GM12878 (cell line): ENCODE measurements around the gene TRPM1. TPM values are rescaled to one million over a fixed set of nuclear protein-coding genes. Genes with fewer than 3 reads are reported as not detected.

Experiments
- ATAC-seq: fragments of 200-7000 bp; cut with Tn5 transposase; 3 replicates; pipeline ENCODE4 v1.9.1; 2020; ENCODE audit warnings: mild to moderate bottlenecking, moderate library complexity
- BruUV-seq: library from RNA; stranded (reverse); fragments of 400-500 nt; replicated peaks from 2 replicates; lab custom pipeline; 2021; lab: Mats Ljungman, UMichigan
- CTCF ChIA-PET: fragments of 300-600 bp; sonication (Branson Sonifier 250); formaldehyde crosslinking; extraction: SDS; loops from one replicate; lab custom pipeline; 2021; ENCODE audit warnings: inconsistent platforms; lab: Yijun Ruan, JAX
- POLR2A ChIA-PET: fragments of 350-600 bp; formaldehyde crosslinking; extraction: SDS; loops from one replicate; lab custom pipeline; 2021; ENCODE audit warnings: inconsistent platforms; lab: Charles Lee
- RAD21 ChIA-PET: fragments of 300-600 bp; sonication (Branson Sonifier 250); formaldehyde crosslinking; loops from one replicate; lab custom pipeline; 2023; ENCODE audit warnings: antibody characterized with exemption; ENCODE audit not compliant: unreplicated experiment; lab: Charles Lee
- SMC1A ChIA-PET: fragments of 300-600 bp; sonication (Branson Sonifier 250); formaldehyde crosslinking; loops from one replicate; lab custom pipeline; 2023; ENCODE audit not compliant: unreplicated experiment, uncharacterized antibody; lab: Charles Lee
- DNase-seq: peaks from one replicate; pipeline ENCODE4 v3.0.0-alpha.2; 2011; ENCODE audit warnings: low read depth, low spot score
- FAIRE-seq: peaks from 3 replicates; lab custom pipeline; 2011; peaks lifted over from hg19 to GRCh38; lab: Jason Lieb, UNC
- H2AFZ ChIP-seq: 2 replicates; pipeline ENCODE4 v1.6.0; 2011; ENCODE audit warnings: low read depth, low read length, control low read depth; ENCODE audit not compliant: control insufficient read depth
- H3K27ac ChIP-seq: 2 replicates; pipeline ENCODE4 v1.5.1; 2011; ENCODE audit warnings: control low read depth; ENCODE audit not compliant: control insufficient read depth, insufficient read depth
- H3K27me3 ChIP-seq, 2 experiments: replicated peaks in 1 of 2; 2 replicates each; pipeline versions ENCODE4 v1.6.0 to v1.6.1; 2011; ENCODE audit warnings: low read length in 1 of 2; ENCODE audit not compliant: control insufficient read depth in 2 of 2, insufficient read depth in 2 of 2
- H3K36me3 ChIP-seq, 2 experiments: 2 replicates each; pipeline ENCODE4 v1.5.1; 2011; ENCODE audit warnings: low read length in 1 of 2; ENCODE audit not compliant: control insufficient read depth in 2 of 2, insufficient read depth in 2 of 2
- H3K4me1 ChIP-seq: 2 replicates; pipeline ENCODE4 v1.6.1; 2011; ENCODE audit warnings: mild to moderate bottlenecking, low read length, moderate library complexity, mixed read lengths; ENCODE audit not compliant: control insufficient read depth, insufficient read depth
- H3K4me2 ChIP-seq: 2 replicates; pipeline ENCODE4 v1.6.0; 2011; ENCODE audit warnings: control low read depth; ENCODE audit not compliant: control insufficient read depth, insufficient read depth
- H3K4me3 ChIP-seq: fragments of 200-600 bp; sonication (generic); 2 replicates; pipeline ENCODE4 v1.5.1; 2016
- H3K79me2 ChIP-seq: 2 replicates; pipeline ENCODE4 v1.6.0; 2011; ENCODE audit warnings: low read length; ENCODE audit not compliant: control insufficient read depth, insufficient read depth
- H3K9ac ChIP-seq: 2 replicates; pipeline ENCODE4 v1.8.0; 2011; ENCODE audit warnings: low read length, control low read depth, mixed read lengths; ENCODE audit not compliant: control insufficient read depth, insufficient read depth
- H3K9me3 ChIP-seq: replicated peaks from 3 replicates; pipeline ENCODE4 v1.5.1; 2011; ENCODE audit warnings: mild to moderate bottlenecking, low read length; ENCODE audit not compliant: control insufficient read depth, insufficient read depth
- H4K20me1 ChIP-seq: 2 replicates; pipeline ENCODE4 v1.6.0; 2011; ENCODE audit not compliant: control insufficient read depth, insufficient read depth
- CEBPZ ChIP-seq: fragments of 150-350 bp; IDR thresholded peaks from 2 replicates; pipeline ENCODE4 v1.6.1; 2016; ENCODE audit warnings: low read depth, low read length
- GATAD2B ChIP-seq: fragments of 450-650 bp; conservative IDR thresholded peaks from 2 replicates; pipeline ENCODE4 v1.6.1; 2017; ENCODE audit warnings: low read depth, mild to moderate bottlenecking, moderate library complexity
- HDGF ChIP-seq: fragments of 450-650 bp; IDR thresholded peaks from 2 replicates; pipeline ENCODE4 v1.6.1; 2016; ENCODE audit warnings: antibody characterized with exemption
- MAX ChIP-seq: IDR thresholded peaks from 2 replicates; pipeline ENCODE4 v1.6.1; 2012; ENCODE audit warnings: low read depth, low read length, improper control_type of control experiment
- MEF2A ChIP-seq: IDR thresholded peaks from 2 replicates; pipeline ENCODE4 v1.6.1; 2011; ENCODE audit warnings: low read depth, mild to moderate bottlenecking, low read length, moderate library complexity; ENCODE audit not compliant: insufficient read depth
- MEF2B ChIP-seq: fragments of 450-650 bp; IDR thresholded peaks from 2 replicates; pipeline ENCODE4 v1.6.1; 2018; ENCODE audit warnings: mild to moderate bottlenecking, moderate library complexity; ENCODE audit not compliant: partially characterized antibody, poor library complexity, severe bottlenecking
- MYB ChIP-seq: fragments of 150-350 bp; IDR thresholded peaks from 2 replicates; pipeline ENCODE4 v1.6.1; 2014; ENCODE audit warnings: mild to moderate bottlenecking, low read depth, low read length, borderline replicate concordance
- NBN ChIP-seq: fragments of 450-650 bp; IDR thresholded peaks from 2 replicates; pipeline ENCODE4 v1.6.1; 2016
- RCOR1 ChIP-seq: conservative IDR thresholded peaks from 2 replicates; pipeline ENCODE4 v1.6.1; 2012; ENCODE audit warnings: low read depth, low read length, improper control_type of control experiment
- SIX5 ChIP-seq: IDR thresholded peaks from 2 replicates; pipeline ENCODE4 v1.6.1; 2011; ENCODE audit warnings: mild to moderate bottlenecking, low read depth, low read length, moderate library complexity; ENCODE audit not compliant: severe bottlenecking
- SMAD1 ChIP-seq: fragments of 450-650 bp; IDR thresholded peaks from 2 replicates; pipeline ENCODE4 v1.6.1; 2018; ENCODE audit warnings: mild to moderate bottlenecking, low read depth; ENCODE audit not compliant: partially characterized antibody
- SRF ChIP-seq, 2 experiments: IDR thresholded peaks; 2 replicates each; pipeline ENCODE4 v1.6.1; 2011; ENCODE audit warnings: low read depth in 2 of 2, low read length in 2 of 2, mild to moderate bottlenecking in 1 of 2, moderate library complexity in 1 of 2
- WRNIP1 ChIP-seq: IDR thresholded peaks from 2 replicates; pipeline ENCODE4 v1.6.1; 2011; ENCODE audit warnings: low read depth, low read length, improper control_type of control experiment, borderline replicate concordance
- ZNF217 ChIP-seq: fragments of 450-650 bp; IDR thresholded peaks from 2 replicates; pipeline ENCODE4 v1.6.1; 2017; ENCODE audit warnings: antibody characterized with exemption, mild to moderate bottlenecking
- ZNF274 ChIP-seq: IDR thresholded peaks from one replicate; pipeline ENCODE4 v1.8.0; 2011; ENCODE audit not compliant: insufficient read length, insufficient read depth
- WGBS: methylation state at CpG from one replicate; pipeline ENCODE4 v1.1.6; 2016; ENCODE audit warnings: low lambda C conversion rate; ENCODE audit not compliant: insufficient replicate concordance, insufficient coverage; ENCODE audit errors: missing lambda C conversion rate; 5-methylcytosine and 5-hydroxymethylcytosine counted together
- in situ Hi-C: fragments of 300-500 bp; cut with MboI; formaldehyde crosslinking; loops from 9 replicates; pipeline ENCODE4 v1.14.3; 2018; ENCODE audit warnings: mixed read lengths
- intact Hi-C: fragments of 100-400 bp; cut with micrococcal nuclease; formaldehyde crosslinking; loops from one replicate; pipeline ENCODE4 v1.14.2; 2022; ENCODE audit not compliant: unreplicated experiment
- polyA plus RNA-seq, 11 experiments: library from polyadenylated mRNA; depleted of rRNA in 4 of 11; unstranded in 6 of 11; stranded (reverse) in 5 of 11; fragments of >200 nt; fragmentation: Nextera tagmentation in 4 of 11; fragmentation: Illumina TruSeq in 1 of 11; extraction: Ambion mirVana in 4 of 11; extraction: Trizol in 1 of 11; gene quantifications; 1 replicate in 1 of 11; 2 replicates in 10 of 11; pipeline versions ENCODE4 v1.2.1 to v1.2.3, GENCODE V29; 2011 to 2016; ENCODE audit warnings: inconsistent platforms in 2 of 11, missing spikeins in 2 of 11, low read depth in 1 of 11
- total RNA-seq, 4 experiments: library from RNA; depleted of rRNA in 3 of 4; stranded (reverse); fragments of >200 nt in 3 of 4; fragmentation: Illumina TruSeq in 1 of 4; extraction: Trizol in 1 of 4; gene quantifications; 2 replicates each; pipeline versions ENCODE4 v1.2.1 to v1.2.3, GENCODE V29; 2013 to 2021

Gene TRPM1
- total and polyA plus RNA-seq, 10 of the 15 experiments (the other 5 are each of a cell fraction or from before 2014, with no cell fraction given) = 0.01 to 0.10 (median 0.05) TPM; not detected in 4

GRCh38 chr15:31078471-31078870 is 23.1 kb downstream of the TRPM1 start (continued):
- TF ChIP-seq MEF2B (no peak), CEBPZ (no peak)
- TF ChIP-seq, all 136 proteins: peak for 0

GRCh38 chr15:31077941-31078340 is 23.6 kb downstream of the TRPM1 start:
- H3K4me2 ChIP-seq = no peak overlapping the region
- no peaks in the 10 kb centered on the region for H3K79me2 ChIP-seq
- H3K27me3 ChIP-seq = no peaks in the 10 kb centered on the region
- BruUV-seq = no TSS peak
- no peak for ATAC-seq
- no peaks in the 10 kb centered on the region; the same call in 1 of the 2 replicates for H4K20me1 ChIP-seq
- RAD21 ChIA-PET = no interaction called here
- H3K9ac ChIP-seq = no peak overlapping the region
- no peak for TF ChIP-seq NBN
- TF ChIP-seq SIX5 = no peak
- no peak for TF ChIP-seq HDGF
- TF ChIP-seq RCOR1 = no peak
- no peak for TF ChIP-seq ZNF274
- TF ChIP-seq SRF (IDR thresholded peaks at IDR 0.05; ENCODE audit: low read depth in 2 of 2, low read length in 2 of 2) = no peak
- TF ChIP-seq GATAD2B = no peak
- TF ChIP-seq WRNIP1 = no peak
- TF ChIP-seq MYB = no peak
- TF ChIP-seq SMAD1 = no peak
- no peak for TF ChIP-seq MAX
- no peak for TF ChIP-seq ZNF217
- no peak for TF ChIP-seq MEF2A
- TF ChIP-seq, all 136 proteins: peak for 0
- Histone ChIP-seq H3K9me3 (no peaks in the 10 kb centered on the region), H3K36me3 (no peaks in the 10 kb centered on the region), H3K27ac (no peak overlapping the region), H3K4me1 (peaks cover 19% of the 10 kb centered on the region), H2AFZ (no peak overlapping the region), H3K4me3 (no peak overlapping the region)
- DNase-seq (no peak), FAIRE-seq (no peak)
- WGBS = 77% methylated on average over 7 of the region's 7 CpGs
- SMC1A ChIA-PET = no interaction called here
- intact Hi-C loops (no loop called here), in situ Hi-C loops (no loop called here)
- POLR2A ChIA-PET = no interaction called here
- CTCF ChIA-PET = no interaction called here
